Endodermal cell (in vitro differentiated cells): ENCODE data around the gene TEX51. TPM values are rescaled to one million over a fixed set of nuclear protein-coding genes. Genes with fewer than 3 reads are reported as not detected.

Experiments used
- DNase-seq: peaks from one replicate; pipeline ENCODE4 v3.0.0-alpha.2; 2017
- H3K27ac ChIP-seq: 2 replicates; pipeline ENCODE4 v1.5.1; 2013; ENCODE audit warnings: mild to moderate bottlenecking, low read depth, low read length, moderate library complexity
- H3K27me3 ChIP-seq: 2 replicates; pipeline ENCODE4 v1.6.1; 2013; ENCODE audit warnings: mild to moderate bottlenecking, low read length, moderate library complexity; ENCODE audit not compliant: insufficient read depth, control insufficient read depth, poor library complexity, severe bottlenecking
- H3K36me3 ChIP-seq: 2 replicates; pipeline ENCODE4 v1.7.0; 2013; ENCODE audit warnings: mild to moderate bottlenecking, low read length, moderate library complexity; ENCODE audit not compliant: control insufficient read depth, insufficient read depth
- H3K4me1 ChIP-seq: one replicate; pipeline ENCODE4 v1.7.0; 2013; ENCODE audit warnings: low read length; ENCODE audit not compliant: control insufficient read depth, insufficient read depth
- H3K4me3 ChIP-seq: 2 replicates; pipeline ENCODE4 v1.5.1; 2013; ENCODE audit warnings: mild to moderate bottlenecking, low read length, moderate library complexity
- H3K9ac ChIP-seq: 2 replicates; pipeline ENCODE4 v1.6.1; 2013; ENCODE audit warnings: mild to moderate bottlenecking, low read length, moderate library complexity; ENCODE audit not compliant: poor library complexity, severe bottlenecking; ENCODE audit errors: extremely low read depth
- H3K9me3 ChIP-seq: 2 replicates; pipeline ENCODE4 v1.6.1; 2013; ENCODE audit warnings: mild to moderate bottlenecking, low read length, moderate library complexity; ENCODE audit not compliant: control insufficient read depth
- H3K27ac Mint-ChIP-seq: 2 replicates; pipeline ENCODE4 v1.8.0; 2020; ENCODE audit warnings: mixed read lengths
- H3K27me3 Mint-ChIP-seq: 2 replicates; pipeline ENCODE4 v1.8.0; 2021; ENCODE audit warnings: mild to moderate bottlenecking, mixed read lengths; ENCODE audit not compliant: insufficient read depth
- H3K36me3 Mint-ChIP-seq: 2 replicates; pipeline ENCODE4 v1.8.0; 2020; ENCODE audit warnings: low read depth, mixed read lengths
- H3K4me1 Mint-ChIP-seq: 2 replicates; pipeline ENCODE4 v1.8.0; 2020; ENCODE audit warnings: mixed read lengths
- H3K4me3 Mint-ChIP-seq: 2 replicates; pipeline ENCODE4 v1.8.0; 2020; ENCODE audit warnings: mild to moderate bottlenecking, moderate library complexity, mixed read lengths
- H3K9me3 Mint-ChIP-seq: 2 replicates; pipeline ENCODE4 v1.8.0; 2020; ENCODE audit warnings: mild to moderate bottlenecking, mixed read lengths
- WGBS, 2 experiments: methylation state at CpG; one replicate each; pipeline versions ENCODE4 v1.1.5 to v1.1.7; 2013; ENCODE audit warnings: missing lambda C conversion rate in 2 of 2, mixed read lengths in 1 of 2; ENCODE audit not compliant: insufficient coverage in 1 of 2, insufficient read length in 1 of 2; 5-methylcytosine and 5-hydroxymethylcytosine counted together
- total RNA-seq, 2 donors: library from RNA; stranded (reverse); fragmentation: NEBNext Ultra II Directional in 1 of 2; extraction: Animal tissue kit (Norgen Biotek cat#: 25700) in 1 of 2; gene quantifications; 2 replicates in 1 of 2; 3 replicates in 1 of 2; pipeline ENCODE4 v1.2.1, GENCODE V29; 2021
- TF ChIP-seq, protein P1 (sequence below): fragments of 200-600 bp; sonication (generic); conservative IDR thresholded peaks from 2 replicates; pipeline ENCODE4 v1.5.0; 2021; ENCODE audit warnings: antibody characterized with exemption, mild to moderate bottlenecking

Gene TEX51
- total RNA-seq, 2 donors from 2014 or later, result not detected

DNA sequence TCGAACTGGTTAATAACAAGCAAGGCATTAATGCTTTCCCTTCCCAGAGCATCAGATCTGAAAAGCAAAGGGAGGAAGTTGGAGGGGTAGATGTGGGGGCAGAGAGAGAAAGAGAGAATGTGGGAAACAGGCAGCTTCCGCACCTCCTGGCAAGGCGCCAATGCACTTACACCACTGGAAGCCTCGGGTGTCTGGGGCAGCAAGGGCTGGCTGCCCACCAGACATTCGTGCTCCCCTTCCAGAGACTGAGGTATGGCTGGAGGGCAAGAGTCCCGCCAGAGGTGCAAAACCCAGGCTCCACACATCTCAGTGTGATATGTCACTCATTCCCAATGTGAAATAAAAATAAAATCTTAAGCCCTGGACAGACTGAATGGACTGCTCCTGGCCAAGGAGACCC is 46.4 kb downstream of the TEX51 start:
- Histone ChIP-seq H3K9me3 (peaks cover 62% of the 10 kb centered on the region), H3K9ac (no peak overlapping the region), H3K27ac (no peak overlapping the region), H3K36me3 (no peaks in the 10 kb centered on the region), H3K4me3 (peak overlapping the region; percentile 64), H3K27me3 (no peaks in the 10 kb centered on the region), H3K4me1 (peaks cover 4% of the 10 kb centered on the region)
- WGBS, 2 experiments, result 88 to 100% methylated on average over 3 to 6 of the region's 6 CpGs
- no peak overlapping the region for H3K27ac Mint-ChIP-seq
- H3K27me3 Mint-ChIP-seq, result peaks cover 32% of the 10 kb centered on the region
- no peak for DNase-seq
- H3K4me3 Mint-ChIP-seq, result no peak overlapping the region
- TF ChIP-seq, protein P1, sequence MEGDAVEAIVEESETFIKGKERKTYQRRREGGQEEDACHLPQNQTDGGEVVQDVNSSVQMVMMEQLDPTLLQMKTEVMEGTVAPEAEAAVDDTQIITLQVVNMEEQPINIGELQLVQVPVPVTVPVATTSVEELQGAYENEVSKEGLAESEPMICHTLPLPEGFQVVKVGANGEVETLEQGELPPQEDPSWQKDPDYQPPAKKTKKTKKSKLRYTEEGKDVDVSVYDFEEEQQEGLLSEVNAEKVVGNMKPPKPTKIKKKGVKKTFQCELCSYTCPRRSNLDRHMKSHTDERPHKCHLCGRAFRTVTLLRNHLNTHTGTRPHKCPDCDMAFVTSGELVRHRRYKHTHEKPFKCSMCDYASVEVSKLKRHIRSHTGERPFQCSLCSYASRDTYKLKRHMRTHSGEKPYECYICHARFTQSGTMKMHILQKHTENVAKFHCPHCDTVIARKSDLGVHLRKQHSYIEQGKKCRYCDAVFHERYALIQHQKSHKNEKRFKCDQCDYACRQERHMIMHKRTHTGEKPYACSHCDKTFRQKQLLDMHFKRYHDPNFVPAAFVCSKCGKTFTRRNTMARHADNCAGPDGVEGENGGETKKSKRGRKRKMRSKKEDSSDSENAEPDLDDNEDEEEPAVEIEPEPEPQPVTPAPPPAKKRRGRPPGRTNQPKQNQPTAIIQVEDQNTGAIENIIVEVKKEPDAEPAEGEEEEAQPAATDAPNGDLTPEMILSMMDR, result no peak
- peaks cover 16% of the 10 kb centered on the region for H3K36me3 Mint-ChIP-seq
- H3K4me1 Mint-ChIP-seq, result peaks cover 8% of the 10 kb centered on the region
- peaks cover 68% of the 10 kb centered on the region for H3K9me3 Mint-ChIP-seq

DNA sequence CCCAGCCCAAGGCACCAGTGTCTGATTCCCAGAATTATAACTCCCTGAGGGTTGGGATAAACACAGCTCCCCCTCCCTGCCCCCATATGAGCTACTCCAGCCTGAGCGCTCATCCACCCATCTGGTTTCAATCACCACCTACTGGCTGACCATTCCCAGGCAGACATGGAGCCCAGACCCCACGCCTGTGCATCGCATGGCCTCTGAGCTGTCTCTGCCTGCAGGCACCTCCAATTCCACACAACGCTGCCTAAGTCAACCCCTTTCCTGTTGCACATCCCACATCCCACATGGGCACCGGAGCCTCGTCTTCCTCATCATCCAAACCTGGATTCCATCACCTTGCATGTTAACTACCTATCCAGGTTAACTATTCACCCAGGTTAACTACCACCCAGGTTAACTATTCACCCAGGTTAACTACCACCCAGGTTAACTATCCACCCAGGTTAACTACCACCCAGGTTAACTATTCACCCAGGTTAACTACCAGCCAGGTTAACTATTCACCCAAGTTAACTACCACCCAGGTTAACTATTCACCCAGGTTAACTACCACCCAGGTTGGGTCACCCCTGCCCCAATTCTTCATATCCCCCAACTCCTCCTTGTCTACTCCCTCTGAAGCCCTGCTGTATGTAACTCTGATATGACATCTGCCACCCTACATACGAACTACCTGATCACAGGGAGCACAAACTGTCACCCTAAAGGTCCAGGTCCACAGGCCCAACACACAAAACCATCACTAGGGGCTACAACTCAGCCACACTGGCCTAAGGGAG is 47.8 kb downstream of the TEX51 start:
- no peak overlapping the region for H3K9ac ChIP-seq
- H3K4me1 Mint-ChIP-seq, result peaks cover 8% of the 10 kb centered on the region
- DNase-seq, result no peak
- no peak overlapping the region for H3K4me3 ChIP-seq
- WGBS, 2 experiments, result 88 to 92% methylated on average over 3 to 7 of the region's 7 CpGs
- H3K36me3 ChIP-seq, result no peaks in the 10 kb centered on the region
- H3K9me3 Mint-ChIP-seq, result peaks cover 54% of the 10 kb centered on the region
- H3K27me3 ChIP-seq, result no peaks in the 10 kb centered on the region
- peaks cover 22% of the 10 kb centered on the region for H3K27me3 Mint-ChIP-seq
- peaks cover 58% of the 10 kb centered on the region for H3K9me3 ChIP-seq
- no peak overlapping the region for H3K27ac ChIP-seq
- H3K4me3 Mint-ChIP-seq, result no peak overlapping the region
- TF ChIP-seq, protein P1, result no peak
- peaks cover 4% of the 10 kb centered on the region for H3K4me1 ChIP-seq
- H3K27ac Mint-ChIP-seq, result no peak overlapping the region
- peaks cover 12% of the 10 kb centered on the region for H3K36me3 Mint-ChIP-seq

DNA sequence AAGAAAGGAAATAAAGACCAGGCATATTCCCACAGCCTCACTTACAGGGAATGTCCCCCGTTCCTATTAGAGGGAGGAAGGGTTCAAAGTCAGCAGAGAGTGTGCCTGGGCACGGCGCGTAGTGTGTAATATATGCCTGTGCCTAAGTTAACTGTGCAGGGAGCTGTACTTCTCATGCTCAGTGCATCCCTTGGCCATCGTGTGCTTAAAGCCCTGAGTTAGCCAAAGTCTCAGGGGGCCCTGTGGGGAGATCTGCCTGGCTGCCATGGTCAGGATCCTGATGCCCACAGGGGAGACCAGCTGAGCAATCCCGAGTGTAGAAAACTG is 48.4 kb downstream of the TEX51 start:
- Histone ChIP-seq H3K9ac (no peak overlapping the region), H3K27me3 (no peaks in the 10 kb centered on the region), H3K4me3 (no peak overlapping the region), H3K36me3 (no peaks in the 10 kb centered on the region), H3K4me1 (peaks cover 4% of the 10 kb centered on the region), H3K9me3 (peaks cover 52% of the 10 kb centered on the region), H3K27ac (no peak overlapping the region)
- TF ChIP-seq, protein P1, result no peak
- peaks cover 8% of the 10 kb centered on the region for H3K4me1 Mint-ChIP-seq
- 89 to 93% methylated on average over 1 to 6 of the region's 6 CpGs for WGBS, 2 experiments
- no peak overlapping the region for H3K4me3 Mint-ChIP-seq
- peaks cover 9% of the 10 kb centered on the region for H3K36me3 Mint-ChIP-seq
- DNase-seq, result no peak
- H3K27me3 Mint-ChIP-seq, result peaks cover 22% of the 10 kb centered on the region
- peaks cover 50% of the 10 kb centered on the region for H3K9me3 Mint-ChIP-seq
- no peak overlapping the region for H3K27ac Mint-ChIP-seq
